Neural progenitor cell (in vitro differentiated cells): ENCODE measurements around the gene AFG1L.

ENCODE experiments used
- EZH2phosphoT487 ChIP-seq: fragments of 200-600 bp; sonication (generic); IDR thresholded peaks from 2 replicates; pipeline ENCODE4 v1.6.1; 2017; ENCODE audit warnings: antibody characterized with exemption
- TF ChIP-seq, protein P1 (sequence below): fragments of 200-600 bp; sonication (generic); IDR thresholded peaks from 2 replicates; pipeline ENCODE4 v1.5.1; 2017; ENCODE audit warnings: antibody characterized with exemption, mild to moderate bottlenecking

DNA sequence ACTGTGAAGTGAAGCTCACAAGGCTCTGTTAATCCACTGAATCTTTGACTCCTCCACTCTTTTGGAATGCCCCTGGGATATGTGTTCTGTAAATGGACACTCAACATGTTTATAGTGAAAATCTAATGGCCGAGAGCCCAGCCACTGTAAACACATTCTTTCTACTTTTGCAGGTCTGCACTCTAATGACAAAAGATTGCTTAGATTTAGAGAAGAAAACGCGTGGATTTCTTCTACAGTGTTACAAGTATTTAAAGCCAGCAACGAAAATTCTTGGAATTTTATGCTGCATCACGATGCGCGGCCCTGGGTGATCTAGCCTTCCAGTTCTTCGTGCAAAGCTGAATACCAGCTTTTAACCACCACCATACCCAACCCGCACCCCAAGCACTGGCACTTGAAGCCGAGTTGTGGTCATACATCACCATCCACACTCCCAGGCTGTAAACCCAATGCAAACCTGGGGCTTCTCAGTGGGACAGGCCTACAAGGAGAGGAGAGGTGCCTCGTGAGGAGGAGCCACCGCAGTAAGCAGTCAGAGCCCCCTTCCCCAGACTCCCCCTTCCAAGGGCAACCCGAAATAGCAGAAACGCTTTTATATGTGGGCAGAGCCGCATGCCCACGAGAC is 262.1 kb downstream of the AFG1L start:
- TF ChIP-seq, protein P1, sequence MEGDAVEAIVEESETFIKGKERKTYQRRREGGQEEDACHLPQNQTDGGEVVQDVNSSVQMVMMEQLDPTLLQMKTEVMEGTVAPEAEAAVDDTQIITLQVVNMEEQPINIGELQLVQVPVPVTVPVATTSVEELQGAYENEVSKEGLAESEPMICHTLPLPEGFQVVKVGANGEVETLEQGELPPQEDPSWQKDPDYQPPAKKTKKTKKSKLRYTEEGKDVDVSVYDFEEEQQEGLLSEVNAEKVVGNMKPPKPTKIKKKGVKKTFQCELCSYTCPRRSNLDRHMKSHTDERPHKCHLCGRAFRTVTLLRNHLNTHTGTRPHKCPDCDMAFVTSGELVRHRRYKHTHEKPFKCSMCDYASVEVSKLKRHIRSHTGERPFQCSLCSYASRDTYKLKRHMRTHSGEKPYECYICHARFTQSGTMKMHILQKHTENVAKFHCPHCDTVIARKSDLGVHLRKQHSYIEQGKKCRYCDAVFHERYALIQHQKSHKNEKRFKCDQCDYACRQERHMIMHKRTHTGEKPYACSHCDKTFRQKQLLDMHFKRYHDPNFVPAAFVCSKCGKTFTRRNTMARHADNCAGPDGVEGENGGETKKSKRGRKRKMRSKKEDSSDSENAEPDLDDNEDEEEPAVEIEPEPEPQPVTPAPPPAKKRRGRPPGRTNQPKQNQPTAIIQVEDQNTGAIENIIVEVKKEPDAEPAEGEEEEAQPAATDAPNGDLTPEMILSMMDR, result no peak
- TF ChIP-seq EZH2phosphoT487, result no peak
